ENCODE results near the gene IRX6.

The IRX6 gene

GRCh38 chr16:55367866-55368603 lies 44.0 kb downstream of the IRX6 start:
- no peak for DNase-seq (ENCODE audit: low read depth)

GRCh38 chr16:55369151-55369550 lies 45.1 kb downstream of the IRX6 start:
- no peak for DNase-seq (ENCODE audit: low read depth)

DNA sequence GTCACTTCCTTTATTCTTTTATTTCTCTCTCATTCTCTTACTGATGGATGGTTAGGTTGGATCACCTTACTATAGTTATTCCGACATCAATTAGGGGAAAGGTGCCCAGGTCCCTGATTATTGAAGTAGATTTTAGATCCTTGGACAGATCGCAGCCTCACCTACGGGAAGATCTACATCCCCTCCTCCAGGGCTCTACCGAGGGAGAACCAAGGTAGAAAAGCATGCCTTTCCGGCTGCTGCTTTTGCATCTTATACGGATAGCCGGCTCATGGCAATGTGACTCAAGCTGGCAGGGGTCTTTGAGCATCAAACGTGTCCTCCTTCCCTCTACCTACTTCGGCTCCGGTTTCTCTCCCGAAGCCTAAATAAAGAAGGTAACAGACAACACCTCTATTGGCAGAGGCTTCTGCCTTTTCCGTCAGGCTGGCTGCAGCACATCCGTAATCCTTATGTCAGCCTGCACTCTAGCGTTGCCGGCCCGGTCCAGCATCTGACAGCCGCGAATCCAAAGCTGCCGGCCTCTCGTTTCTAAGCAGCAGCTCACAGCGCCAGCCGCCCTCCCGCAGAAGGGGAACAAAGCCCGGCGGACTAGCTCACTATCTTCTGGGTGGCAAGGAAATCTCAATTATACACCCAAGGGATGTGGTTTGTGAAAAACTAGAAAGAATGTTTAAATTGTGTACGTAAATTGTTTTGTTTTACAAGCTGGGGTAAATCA lies 46.9 kb downstream of the IRX6 start:
- no peak for DNase-seq (ENCODE audit: low read depth)

GRCh38 chr16:55372792-55373488 lies 48.9 kb downstream of the IRX6 start:
- no peak for DNase-seq (ENCODE audit: low read depth)

- DNase-seq (ENCODE audit: low read depth) = no peak
Observed at GRCh38 chr16:55373489-55373832, 49.5 kb downstream of the IRX6 start.

DNA sequence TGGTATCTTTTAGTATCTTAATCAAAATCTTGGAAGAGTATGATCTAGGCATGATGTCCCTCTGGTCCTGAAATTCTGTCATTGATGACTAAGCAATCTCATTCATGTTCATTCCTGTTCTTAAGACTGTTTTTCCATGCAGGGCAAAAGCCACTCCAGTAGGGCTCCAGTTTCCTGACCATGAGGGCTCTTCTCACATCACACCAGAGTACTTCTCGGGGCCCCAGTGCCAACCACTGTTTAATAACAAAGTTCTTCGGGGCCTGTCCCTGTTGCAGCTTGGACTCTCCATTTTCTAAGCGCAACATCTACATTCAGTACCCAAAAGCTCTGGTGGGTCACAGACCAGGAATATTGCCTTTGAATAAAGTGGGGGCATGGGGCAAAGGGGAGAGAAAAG lies 52.0 kb downstream of the IRX6 start:
- DNase-seq (ENCODE audit: low read depth) = no peak

DNA sequence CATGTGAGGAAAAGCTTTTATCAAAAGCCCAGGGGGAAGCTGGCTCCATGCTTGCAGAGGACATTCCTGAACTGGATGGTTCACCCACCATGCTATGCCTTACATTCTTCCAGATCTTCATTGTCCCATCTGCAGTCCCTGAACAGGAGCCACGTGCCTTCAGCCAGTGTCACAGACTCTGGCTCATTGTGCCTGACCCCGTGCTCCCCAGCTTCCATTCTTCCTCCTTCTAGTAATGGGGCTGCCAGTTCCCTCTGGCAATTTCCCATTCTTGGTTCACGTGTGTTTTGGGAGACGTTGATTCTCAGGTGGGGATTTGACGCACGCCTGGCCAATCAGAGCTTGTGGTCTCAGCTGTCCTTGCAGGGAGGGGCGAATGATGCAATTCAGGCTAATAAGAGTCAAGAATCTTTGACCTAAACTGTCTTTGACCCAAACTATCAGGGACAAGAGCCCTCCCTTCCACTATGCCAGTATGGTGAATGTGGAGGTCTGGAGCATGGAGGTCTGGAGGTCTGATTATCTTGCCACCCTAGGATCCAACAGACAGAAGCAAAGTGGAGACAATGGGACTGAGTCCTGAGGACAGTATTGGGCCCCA lies 52.7 kb downstream of the IRX6 start:
- DNase-seq (ENCODE audit: low read depth) = no peak

- DNase-seq (ENCODE audit: low read depth) = no peak
Observed at GRCh38 chr16:55377840-55378239, 53.8 kb downstream of the IRX6 start.

- DNase-seq (ENCODE audit: low read depth) = no peak
Observed at GRCh38 chr16:55378616-55379015, 54.6 kb downstream of the IRX6 start.

DNA sequence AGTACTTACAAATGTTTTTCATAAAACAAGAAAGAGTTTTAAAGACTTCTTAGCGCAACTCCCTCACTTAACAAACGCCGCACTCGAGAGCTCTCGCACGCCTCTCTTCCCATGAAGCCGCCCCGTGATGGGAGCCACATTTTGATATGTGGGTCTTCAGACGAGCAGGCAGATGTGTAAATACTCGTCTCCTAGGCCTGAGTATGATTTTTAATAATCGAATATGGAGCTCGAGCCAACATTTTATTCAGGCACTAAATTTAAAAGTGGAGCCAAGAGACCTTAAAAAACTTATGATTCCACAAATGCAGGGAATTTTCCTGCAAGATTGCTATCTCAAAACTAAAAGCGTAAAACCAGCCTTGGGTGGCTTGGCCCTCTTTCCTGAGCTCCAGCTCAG lies 55.4 kb downstream of the IRX6 start:
- no peak for DNase-seq (ENCODE audit: low read depth)

GRCh38 chr16:55379876-55380390 lies 55.9 kb downstream of the IRX6 start:
- no peak for DNase-seq (ENCODE audit: low read depth)
